ENCODE measurements around the gene CCDC47.
"Not testable (repeated sequence)": the region's sequence is repeated elsewhere in the genome, so short reads cannot be mapped to it uniquely, and the experiment has no call there.

Gene CCDC47

GRCh38 chr17:63762161-63763078 lies 11.0 kb downstream of the CCDC47 start:
- peaks cover 19% of the 10 kb centered on the region for H3K36me3 Mint-ChIP-seq
- no peak overlapping the region for H3K4me3 Mint-ChIP-seq
- H3K4me1 Mint-ChIP-seq, result peaks cover 22% of the 10 kb centered on the region
- H3K27ac Mint-ChIP-seq, result no peak overlapping the region
- no peaks in the 10 kb centered on the region for H3K27me3 Mint-ChIP-seq
- no peaks in the 10 kb centered on the region for H3K9me3 Mint-ChIP-seq

DNA sequence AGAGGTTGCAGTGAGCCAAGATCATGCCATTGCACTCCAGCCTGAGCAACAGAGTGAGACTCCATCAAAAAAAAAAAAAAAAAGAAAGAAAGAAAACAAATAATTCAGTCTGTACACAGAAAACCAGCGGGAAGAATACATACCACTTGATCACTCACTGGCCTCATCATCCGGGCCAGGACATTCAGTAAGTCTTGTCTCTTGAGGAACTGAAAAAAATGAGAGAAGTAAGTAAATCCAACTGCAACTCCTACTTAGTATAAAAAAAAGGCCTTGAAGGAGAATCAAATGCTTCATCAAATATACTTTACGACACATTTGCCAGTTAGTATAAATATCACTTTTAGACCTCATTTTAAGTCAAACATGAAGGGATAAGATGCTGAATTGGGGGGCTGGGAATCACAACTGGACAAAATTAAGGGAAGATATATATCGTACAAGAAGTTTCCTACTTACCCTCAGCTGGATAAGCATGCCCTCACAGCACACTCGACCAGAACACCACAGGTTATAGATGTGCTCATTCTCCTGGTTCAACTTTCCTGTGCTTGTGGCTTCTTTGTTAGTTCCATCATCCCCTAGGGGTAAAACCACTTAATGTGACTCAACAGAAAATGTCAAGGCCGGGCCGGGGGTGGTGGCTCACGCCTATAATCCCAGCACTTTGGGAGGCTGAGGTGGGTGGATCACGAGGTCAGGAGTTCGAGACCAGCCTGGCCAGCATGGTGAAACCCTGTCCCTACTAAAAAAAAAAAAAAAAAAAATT lies 12.4 kb downstream of the CCDC47 start:
- no peaks in the 10 kb centered on the region for H3K9me3 Mint-ChIP-seq
- peaks cover 8% of the 10 kb centered on the region for H3K4me1 Mint-ChIP-seq
- no peaks in the 10 kb centered on the region for H3K27me3 Mint-ChIP-seq
- no peak overlapping the region for H3K4me3 Mint-ChIP-seq
- peaks cover 23% of the 10 kb centered on the region for H3K36me3 Mint-ChIP-seq
- H3K27ac Mint-ChIP-seq, result no peak overlapping the region

DNA sequence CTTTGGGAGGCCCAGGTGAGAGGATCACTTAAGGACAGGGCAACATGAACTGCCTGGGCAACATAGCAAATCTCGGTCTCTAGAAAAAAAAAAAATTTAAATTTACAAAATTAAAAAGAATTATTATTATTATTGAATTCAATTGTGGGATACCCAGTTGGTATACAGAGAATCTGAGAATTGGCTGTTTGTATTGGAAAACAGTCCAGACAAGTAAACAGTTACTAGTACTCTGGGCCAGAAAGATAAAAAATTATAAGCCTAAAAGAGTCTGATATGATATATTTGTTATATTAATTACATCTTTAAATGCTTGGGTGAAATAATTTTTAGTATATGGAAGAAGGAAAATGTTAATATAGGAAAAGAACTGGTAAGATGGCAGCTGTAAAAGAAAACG lies 15.0 kb downstream of the CCDC47 start:
- Mint-ChIP-seq H3K4me1 (no peaks in the 10 kb centered on the region), H3K36me3 (peaks cover 19% of the 10 kb centered on the region), H3K9me3 (no peaks in the 10 kb centered on the region), H3K4me3 (no peak overlapping the region), H3K27me3 (no peaks in the 10 kb centered on the region), H3K27ac (no peak overlapping the region)

DNA sequence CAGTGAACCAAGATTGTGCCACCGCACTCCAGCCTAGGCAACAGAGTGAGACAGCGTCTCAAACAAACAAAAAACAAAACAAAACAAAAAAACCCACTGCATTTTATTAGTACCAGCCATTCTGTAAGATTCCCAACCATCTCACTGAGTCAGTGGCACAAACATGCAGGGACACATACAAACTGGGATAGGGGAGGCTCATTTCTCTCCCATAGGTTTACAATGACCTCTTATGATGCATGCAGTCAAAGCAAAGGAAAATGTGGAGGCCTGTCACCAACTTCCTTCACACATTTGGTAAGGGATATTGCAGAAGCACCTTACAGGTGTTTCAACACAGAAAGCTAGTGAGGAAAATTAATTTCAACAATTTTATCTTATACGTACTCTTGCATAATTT lies 19.4 kb downstream of the CCDC47 start:
- H3K27me3 Mint-ChIP-seq, result no peaks in the 10 kb centered on the region
- H3K4me3 Mint-ChIP-seq, result no peak overlapping the region
- peaks cover 20% of the 10 kb centered on the region for H3K4me1 Mint-ChIP-seq
- peaks cover 15% of the 10 kb centered on the region for H3K36me3 Mint-ChIP-seq
- no peaks in the 10 kb centered on the region for H3K9me3 Mint-ChIP-seq
- H3K27ac Mint-ChIP-seq, result no peak overlapping the region

DNA sequence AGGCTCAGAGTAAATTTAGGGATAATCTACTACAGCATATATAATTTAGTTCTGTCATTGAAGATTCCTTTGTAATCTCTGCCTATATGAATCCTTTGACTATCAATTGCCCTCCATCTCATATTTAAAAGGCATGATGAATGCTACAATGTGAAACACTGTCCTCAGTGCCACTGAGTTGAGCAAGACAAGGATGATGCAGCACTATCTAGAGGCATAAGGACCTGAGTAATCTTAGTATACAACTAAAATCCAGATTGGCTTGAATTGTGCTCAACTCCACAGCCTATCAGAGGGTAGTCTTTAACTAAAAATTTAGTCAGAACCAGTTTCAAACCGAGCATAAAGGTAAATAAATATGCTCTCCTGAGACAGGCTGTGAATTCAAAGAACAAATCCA lies 20.2 kb downstream of the CCDC47 start:
- Mint-ChIP-seq H3K9me3 (no peaks in the 10 kb centered on the region), H3K27ac (no peak overlapping the region), H3K4me1 (peaks cover 20% of the 10 kb centered on the region), H3K27me3 (no peaks in the 10 kb centered on the region), H3K4me3 (no peak overlapping the region), H3K36me3 (peaks cover 15% of the 10 kb centered on the region)

DNA sequence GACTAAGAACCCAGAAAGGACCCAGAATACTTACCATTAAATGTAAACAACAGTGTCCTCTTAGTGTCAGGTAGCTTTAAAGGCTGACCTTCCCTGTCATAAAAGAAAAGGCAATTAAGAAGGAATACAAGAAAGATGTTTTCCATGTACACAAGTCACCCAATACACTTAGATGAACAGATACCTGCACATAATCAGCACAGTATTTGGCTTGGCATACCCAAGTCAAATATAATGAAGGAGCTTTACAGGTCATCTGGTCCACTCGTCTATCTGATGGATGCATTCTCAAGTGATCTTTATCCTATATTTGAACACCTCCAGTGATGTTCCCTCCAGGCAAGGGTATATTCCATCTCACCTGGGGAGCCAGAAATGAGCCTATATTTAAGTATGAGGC lies 20.7 kb downstream of the CCDC47 start:
- Mint-ChIP-seq H3K36me3 (peaks cover 13% of the 10 kb centered on the region), H3K27me3 (no peaks in the 10 kb centered on the region), H3K27ac (no peak overlapping the region), H3K4me3 (no peak overlapping the region), H3K9me3 (no peaks in the 10 kb centered on the region), H3K4me1 (peaks cover 20% of the 10 kb centered on the region)

GRCh38 chr17:63751806-63752205 lies 21.6 kb downstream of the CCDC47 start:
- H3K9me3 Mint-ChIP-seq, result no peaks in the 10 kb centered on the region
- H3K27ac Mint-ChIP-seq, result peak overlapping the region; percentile 96
- peaks cover 20% of the 10 kb centered on the region for H3K4me1 Mint-ChIP-seq
- H3K4me3 Mint-ChIP-seq, result peak overlapping the region; percentile 81
- H3K36me3 Mint-ChIP-seq, result peaks cover 14% of the 10 kb centered on the region
- H3K27me3 Mint-ChIP-seq, result no peaks in the 10 kb centered on the region

DNA sequence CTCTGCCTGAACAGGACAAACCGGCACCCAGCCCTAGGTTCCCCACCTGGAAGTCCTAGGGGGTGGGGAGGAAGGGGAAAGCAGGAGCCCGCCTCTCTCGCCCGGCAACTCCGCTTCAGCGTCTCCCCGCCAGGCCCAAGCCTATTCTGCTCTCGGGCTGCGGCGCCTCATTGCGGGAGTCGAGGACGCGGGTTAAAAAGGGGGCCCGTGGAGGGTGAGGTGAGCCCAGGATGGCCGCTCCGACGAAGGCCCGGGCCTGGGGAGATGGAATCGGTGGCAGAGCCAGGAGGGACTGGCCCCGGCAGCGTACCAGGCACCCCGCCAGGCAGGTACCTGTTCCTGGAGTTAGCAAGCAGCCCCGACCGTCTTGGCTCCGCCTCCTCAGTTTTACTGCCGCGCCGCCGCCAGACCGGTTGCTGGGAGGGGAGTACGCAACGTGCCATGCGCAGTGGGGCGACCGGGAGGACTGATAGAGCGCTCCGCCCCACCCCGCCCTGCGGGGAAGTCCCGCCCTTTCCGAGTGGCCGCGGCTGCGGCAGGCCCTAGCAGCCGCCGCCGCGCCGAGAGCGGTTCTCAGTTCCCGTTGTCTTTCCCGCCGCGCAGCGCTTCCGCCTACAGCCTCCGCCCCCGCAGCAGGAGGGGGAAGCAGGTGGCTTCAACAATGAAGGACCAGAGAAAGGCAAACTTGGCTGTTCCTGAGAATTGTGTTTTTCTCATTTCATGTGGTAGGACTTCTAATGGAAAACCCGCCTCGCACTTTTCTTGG lies 31.8 kb downstream of the CCDC47 start, which contains the start of gene STRADA:
TSS of gene STRADA (minus strand) at position 392 of the 766 bp plus-strand sequence. CDS start 13,430 bp downstream, outside the sequence.
- H3K27ac Mint-ChIP-seq, result peak within 1 kb of the TSS; percentile 99
- H3K27me3 Mint-ChIP-seq, result no peaks in the 10 kb centered on the region
- H3K9me3 Mint-ChIP-seq, result no peaks in the 10 kb centered on the region
- peak within 1 kb of the TSS; percentile 95 for H3K4me3 Mint-ChIP-seq
- no peaks in the 10 kb centered on the region for H3K36me3 Mint-ChIP-seq
- peaks cover 19% of the 10 kb centered on the region for H3K4me1 Mint-ChIP-seq

DNA sequence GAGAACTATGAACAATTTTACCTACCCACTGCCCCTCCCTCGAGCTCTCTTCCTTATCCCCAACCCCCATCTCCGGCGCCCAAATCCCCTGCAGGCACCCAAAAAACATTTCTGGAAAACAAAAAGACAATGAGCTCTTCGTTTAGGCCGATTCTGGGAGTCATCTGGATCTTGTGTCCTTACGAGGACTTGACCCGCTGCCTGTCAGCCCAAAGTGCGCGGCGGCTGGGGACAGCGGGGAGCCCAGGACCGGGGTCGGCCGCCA lies 32.3 kb downstream of the CCDC47 start:
- Mint-ChIP-seq H3K27ac (peak overlapping the region; percentile 99), H3K9me3 (no peaks in the 10 kb centered on the region), H3K27me3 (no peaks in the 10 kb centered on the region), H3K36me3 (no peaks in the 10 kb centered on the region), H3K4me3 (peak overlapping the region; percentile 95), H3K4me1 (peaks cover 22% of the 10 kb centered on the region)

- Mint-ChIP-seq H3K36me3 (no peaks in the 10 kb centered on the region), H3K9me3 (no peaks in the 10 kb centered on the region), H3K27me3 (no peaks in the 10 kb centered on the region), H3K27ac (peak overlapping the region; percentile 99), H3K4me3 (peak overlapping the region; percentile 95), H3K4me1 (peaks cover 22% of the 10 kb centered on the region)
Measured at GRCh38 chr17:63740464-63741142, 32.8 kb downstream of the CCDC47 start.

- H3K4me3 Mint-ChIP-seq, result no peak overlapping the region
- no peak overlapping the region for H3K27ac Mint-ChIP-seq
- H3K27me3 Mint-ChIP-seq, result no peaks in the 10 kb centered on the region
- peaks cover 25% of the 10 kb centered on the region for H3K4me1 Mint-ChIP-seq
- peaks cover 1% of the 10 kb centered on the region for H3K36me3 Mint-ChIP-seq
- H3K9me3 Mint-ChIP-seq, result no peaks in the 10 kb centered on the region
Measured at GRCh38 chr17:63735691-63736090, 37.7 kb downstream of the CCDC47 start.

DNA sequence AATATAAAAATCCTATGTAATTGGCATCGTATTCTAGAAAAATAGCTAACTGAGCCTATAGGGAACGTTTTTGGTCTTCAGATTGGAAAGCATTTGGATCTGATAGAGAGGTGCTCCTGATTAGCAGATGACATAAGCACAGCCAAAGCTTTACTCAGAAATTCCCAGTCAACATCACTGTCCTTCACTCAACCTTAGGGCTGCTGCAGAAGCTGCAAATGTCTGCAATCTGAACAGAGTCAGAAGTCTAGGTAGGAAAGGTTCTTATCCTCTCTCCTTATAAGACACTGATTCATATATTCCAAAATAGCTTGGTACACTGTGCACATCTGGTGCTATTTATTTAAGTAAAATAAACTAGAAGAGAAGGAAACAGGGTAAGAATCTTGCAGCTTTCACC lies 51.0 kb downstream of the CCDC47 start:
- Mint-ChIP-seq H3K27me3 (no peaks in the 10 kb centered on the region), H3K9me3 (no peaks in the 10 kb centered on the region), H3K27ac (no peak overlapping the region), H3K36me3 (peaks cover 10% of the 10 kb centered on the region), H3K4me1 (peaks cover 3% of the 10 kb centered on the region), H3K4me3 (no peak overlapping the region)

GRCh38 chr17:63720194-63720593 lies 53.2 kb downstream of the CCDC47 start:
- H3K4me3 Mint-ChIP-seq, H3K9me3 Mint-ChIP-seq, H3K27ac Mint-ChIP-seq, H3K27me3 Mint-ChIP-seq, H3K36me3 Mint-ChIP-seq, H3K4me1 Mint-ChIP-seq: not testable (repeated sequence)

DNA sequence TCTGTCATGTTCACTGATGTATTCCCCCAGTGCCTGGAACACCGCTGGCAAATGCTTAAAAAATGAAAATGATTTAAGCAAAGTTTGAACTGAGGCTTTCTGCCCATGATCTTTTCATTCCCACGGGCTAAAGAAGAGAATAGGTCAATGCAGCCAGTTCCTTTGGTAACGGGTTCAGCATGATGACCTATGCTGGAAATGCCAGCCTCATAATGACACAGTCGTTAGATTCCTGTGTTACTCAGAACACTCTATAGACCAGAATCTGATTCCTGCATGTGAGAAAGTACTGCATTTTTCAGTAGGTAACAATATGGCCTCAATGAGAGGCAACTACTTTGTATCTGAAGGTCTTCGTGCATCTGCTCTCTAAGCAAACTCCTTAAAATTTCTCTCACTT lies 54.4 kb downstream of the CCDC47 start:
- Mint-ChIP-seq H3K27ac (no peak overlapping the region), H3K9me3 (no peaks in the 10 kb centered on the region), H3K4me1 (peaks cover 7% of the 10 kb centered on the region), H3K27me3 (no peaks in the 10 kb centered on the region), H3K36me3 (peaks cover 3% of the 10 kb centered on the region), H3K4me3 (no peak overlapping the region)

DNA sequence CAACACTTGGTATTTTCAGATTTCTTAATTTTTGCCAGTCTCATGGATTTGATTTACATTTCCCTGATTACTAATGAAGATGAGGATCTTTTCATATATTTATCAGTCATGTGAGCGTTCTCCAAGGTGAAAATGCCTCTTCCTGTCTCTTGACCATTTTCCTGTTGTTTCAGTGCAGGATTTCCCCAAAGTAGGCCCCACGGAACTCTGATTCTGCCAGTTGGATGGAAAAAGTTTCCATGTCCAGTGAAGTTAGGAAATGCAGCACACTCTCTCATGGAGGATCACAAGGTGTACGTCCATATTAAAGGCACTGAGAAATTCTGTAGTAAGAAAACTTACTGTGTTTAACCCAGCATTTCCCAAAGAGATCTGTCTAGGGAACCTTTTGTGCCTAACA lies 57.0 kb downstream of the CCDC47 start:
- peak overlapping the region; percentile 23 for H3K27ac Mint-ChIP-seq
- no peak overlapping the region for H3K4me3 Mint-ChIP-seq

More for the DNA sequence above, 57.0 kb downstream of the CCDC47 start:
- Mint-ChIP-seq H3K36me3 (peaks cover 7% of the 10 kb centered on the region), H3K4me1 (peaks cover 7% of the 10 kb centered on the region), H3K27me3 (no peaks in the 10 kb centered on the region), H3K9me3 (no peaks in the 10 kb centered on the region)

All from activated naive CD4-positive, alpha-beta T cell treated with anti-CD3 and anti-CD28 coated beads, Interleukin-2, amount 50 U/mL, for 24 hours (primary cell).